Neural cell (in vitro differentiated cells): ENCODE measurements around the gene DSCAM. TPM values are rescaled to one million over a fixed set of nuclear protein-coding genes. Genes with fewer than 3 reads are reported as not detected.

Experiments
- H2AFZ ChIP-seq: fragments of 200-600, 300-800 bp; sonication (generic), shearing (Covaris generic); 2 replicates; pipeline ENCODE4 v1.6.0; 2014; ENCODE audit warnings: low read depth, mild to moderate bottlenecking, antibody characterized with exemption, low read length, moderate library complexity
- H3F3A ChIP-seq: fragments of 200-600 bp; shearing (Covaris generic); 2 replicates; pipeline ENCODE4 v1.6.1; 2016; ENCODE audit warnings: mild to moderate bottlenecking, moderate library complexity, mixed read lengths, antibody characterized with exemption, low read length; ENCODE audit not compliant: insufficient read depth, poor library complexity, severe bottlenecking
- H3K27ac ChIP-seq: fragments of 200-600, 300-800 bp; sonication (generic), shearing (Covaris generic); 2 replicates; pipeline ENCODE4 v1.5.1; 2014; ENCODE audit warnings: mild to moderate bottlenecking, low read length, moderate library complexity
- H3K27me3 ChIP-seq: fragments of 300-800, 200-600 bp; sonication (generic), shearing (Covaris generic); 2 replicates; pipeline ENCODE4 v1.6.0; 2014; ENCODE audit warnings: mild to moderate bottlenecking, low read depth, low read length, moderate library complexity; ENCODE audit not compliant: insufficient read depth
- H3K36me3 ChIP-seq: fragments of 300-800, 200-600 bp; sonication (generic), shearing (Covaris generic); 2 replicates; pipeline ENCODE4 v1.5.1; 2014; ENCODE audit warnings: mild to moderate bottlenecking, antibody characterized with exemption, low read length, moderate library complexity; ENCODE audit not compliant: insufficient read depth
- H3K4me2 ChIP-seq: fragments of 300-800, 200-600 bp; sonication (generic), shearing (Covaris generic); 2 replicates; pipeline ENCODE4 v1.6.0; 2014; ENCODE audit warnings: mild to moderate bottlenecking, low read length
- H3K4me3 ChIP-seq: fragments of 300-800, 200-600 bp; sonication (generic), shearing (Covaris generic); 2 replicates; pipeline ENCODE4 v1.5.1; 2014; ENCODE audit warnings: mild to moderate bottlenecking, low read length, moderate library complexity
- H3K79me2 ChIP-seq: fragments of 200-600 bp; shearing (Covaris generic); replicated peaks from 2 replicates; pipeline ENCODE4 v1.6.0; 2014; ENCODE audit warnings: mild to moderate bottlenecking, low read length, moderate library complexity; ENCODE audit not compliant: insufficient read depth
- H3K9ac ChIP-seq: fragments of 300-800, 200-600 bp; sonication (generic), shearing (Covaris generic); 2 replicates; pipeline ENCODE4 v1.6.1; 2016; ENCODE audit warnings: mild to moderate bottlenecking, low read length, mixed read lengths
- H3K9me2 ChIP-seq: fragments of 200-600 bp; shearing (Covaris generic); 2 replicates; pipeline ENCODE4 v1.6.1; 2016; ENCODE audit warnings: mild to moderate bottlenecking, low read length, mixed read lengths; ENCODE audit not compliant: insufficient read depth
- H3K9me3 ChIP-seq: fragments of 200-600, 300-800 bp; sonication (generic), shearing (Covaris generic); 2 replicates; pipeline ENCODE4 v1.6.1; 2016; ENCODE audit warnings: mild to moderate bottlenecking, mixed run types, low read length, moderate library complexity, mixed read lengths
- H4K20me1 ChIP-seq: fragments of 200-600 bp; shearing (Covaris generic); 2 replicates; pipeline ENCODE4 v1.6.1; 2016; ENCODE audit warnings: mild to moderate bottlenecking, mixed run types; ENCODE audit not compliant: insufficient read depth
- CTCF ChIP-seq: fragments of 450-650 bp; IDR thresholded peaks from 2 replicates; pipeline ENCODE4 v1.5.1; 2014; ENCODE audit warnings: antibody characterized with exemption, mild to moderate bottlenecking, moderate library complexity; ENCODE audit not compliant: poor library complexity, severe bottlenecking
- EP300 ChIP-seq: fragments of 450-650 bp; conservative IDR thresholded peaks from 2 replicates; pipeline ENCODE4 v1.6.1; 2014; ENCODE audit warnings: antibody characterized with exemption, mild to moderate bottlenecking, moderate library complexity; ENCODE audit not compliant: poor library complexity, severe bottlenecking
- EZH2 ChIP-seq: fragments of 200-600, 300-800 bp; shearing (Covaris generic), sonication (generic); IDR thresholded peaks from 2 replicates; pipeline ENCODE4 v1.6.1; 2014; ENCODE audit warnings: antibody characterized with exemption, low read length, borderline replicate concordance, mild to moderate bottlenecking; ENCODE audit not compliant: insufficient read depth, poor library complexity, severe bottlenecking
- MXI1 ChIP-seq: fragments of 450-650 bp; conservative IDR thresholded peaks from 2 replicates; pipeline ENCODE4 v1.6.1; 2014; ENCODE audit warnings: antibody characterized with exemption, mild to moderate bottlenecking; ENCODE audit not compliant: poor library complexity, severe bottlenecking
- POLR2AphosphoS5 ChIP-seq: IDR thresholded peaks from 2 replicates; pipeline ENCODE4 v1.6.1; 2012
- RAD21 ChIP-seq: fragments of 450-650 bp; conservative IDR thresholded peaks from 2 replicates; pipeline ENCODE4 v1.6.1; 2014; ENCODE audit warnings: antibody characterized with exemption, mild to moderate bottlenecking, moderate library complexity
- REST ChIP-seq: IDR thresholded peaks from 2 replicates; pipeline ENCODE4 v1.6.1; 2012; ENCODE audit warnings: borderline replicate concordance
- SMC3 ChIP-seq: fragments of 450-650 bp; conservative IDR thresholded peaks from 2 replicates; pipeline ENCODE4 v1.6.1; 2014; ENCODE audit warnings: antibody characterized with exemption, mild to moderate bottlenecking, moderate library complexity; ENCODE audit not compliant: poor library complexity
- polyA plus RNA-seq: library from polyadenylated mRNA; depleted of rRNA; stranded (reverse); fragments of >200 nt; gene quantifications from 2 replicates; pipeline ENCODE4 v1.2.3, GENCODE V29; 2014

Gene DSCAM
- polyA plus RNA-seq, 1 donor from 2014 or later: 5.3 TPM

DNA sequence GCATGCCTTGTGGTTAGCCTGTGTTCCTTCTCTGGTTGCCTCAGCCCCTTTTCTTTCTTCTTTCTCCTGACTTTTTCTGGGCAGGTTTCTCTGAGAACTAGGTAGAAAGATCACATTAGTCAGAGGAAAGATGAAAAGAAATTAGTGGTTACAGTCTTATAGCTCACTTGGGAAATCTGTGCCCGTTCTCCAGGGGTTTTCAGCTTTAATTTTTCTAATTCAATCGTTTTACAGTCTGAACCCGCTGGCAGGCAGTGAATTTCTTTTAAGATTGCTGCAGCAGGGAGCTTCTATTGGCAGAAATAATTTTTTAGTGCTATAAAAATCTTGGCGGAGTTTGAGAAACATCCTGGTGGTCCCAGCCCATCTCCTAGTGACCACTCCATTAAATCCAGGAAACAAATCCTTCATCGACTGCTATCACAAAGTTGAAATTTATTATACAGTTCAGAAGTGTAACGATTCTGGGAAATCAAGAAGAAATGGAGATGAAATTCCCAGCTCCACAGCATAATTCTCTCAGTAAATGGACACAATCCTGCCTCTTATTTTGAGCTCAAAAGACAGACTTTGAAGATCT is 866.6 kb downstream of the DSCAM start:
- H3K27ac ChIP-seq: no peak overlapping the region
- H3K4me3 ChIP-seq: no peak overlapping the region
- no peak overlapping the region for H2AFZ ChIP-seq
- no peak overlapping the region for H3K4me2 ChIP-seq
- no peak overlapping the region for H3K9ac ChIP-seq
- no peaks in the 10 kb centered on the region for H3F3A ChIP-seq
- peaks cover 3% of the 10 kb centered on the region for H3K9me3 ChIP-seq
- H3K27me3 ChIP-seq: no peaks in the 10 kb centered on the region
- no peaks in the 10 kb centered on the region for H4K20me1 ChIP-seq
- no peaks in the 10 kb centered on the region for H3K79me2 ChIP-seq
- H3K9me2 ChIP-seq: no peaks in the 10 kb centered on the region
- TF ChIP-seq CTCF: no peak
- H3K36me3 ChIP-seq: no peaks in the 10 kb centered on the region

GRCh38 chr21:39979321-39979720 is 867.6 kb downstream of the DSCAM start:
- no peaks in the 10 kb centered on the region for H3K9me2 ChIP-seq
- peaks cover 3% of the 10 kb centered on the region for H3K9me3 ChIP-seq
- H3K27me3 ChIP-seq: no peaks in the 10 kb centered on the region
- H4K20me1 ChIP-seq: no peaks in the 10 kb centered on the region
- H3K36me3 ChIP-seq: no peaks in the 10 kb centered on the region
- H2AFZ ChIP-seq: no peak overlapping the region
- no peaks in the 10 kb centered on the region for H3K79me2 ChIP-seq
- H3K4me2 ChIP-seq: no peak overlapping the region
- no peak overlapping the region for H3K4me3 ChIP-seq
- H3F3A ChIP-seq: no peaks in the 10 kb centered on the region
- H3K27ac ChIP-seq: no peak overlapping the region
- TF ChIP-seq RAD21: no peak
- no peak for TF ChIP-seq MXI1
- TF ChIP-seq POLR2AphosphoS5: no peak
- TF ChIP-seq SMC3: no peak
- H3K9ac ChIP-seq: no peak overlapping the region

- Histone ChIP-seq H3K79me2 (no peaks in the 10 kb centered on the region), H3K4me2 (no peak overlapping the region), H3K4me3 (no peak overlapping the region), H3F3A (no peaks in the 10 kb centered on the region), H2AFZ (no peak overlapping the region), H3K9me2 (no peaks in the 10 kb centered on the region), H3K27me3 (no peaks in the 10 kb centered on the region), H3K9me3 (peaks cover 3% of the 10 kb centered on the region), H3K27ac (no peak overlapping the region), H3K36me3 (no peaks in the 10 kb centered on the region), H4K20me1 (no peaks in the 10 kb centered on the region), H3K9ac (no peak overlapping the region)
- TF ChIP-seq SMC3 (no peak), MXI1 (no peak), EP300 (no peak), EZH2 (no peak), REST (no peak)
Measured at GRCh38 chr21:39976800-39977199, 870.2 kb downstream of the DSCAM start.
